SK-N-SH (cell line): Measurements from ENCODE around the gene GRIA1.

Experiments used
- CTCF ChIP-seq: fragments of 200-600 bp; sonication (generic); IDR thresholded peaks from 2 replicates; pipeline ENCODE4 v1.6.1; 2017; ENCODE audit warnings: antibody characterized with exemption, mild to moderate bottlenecking, moderate library complexity
- EP300 ChIP-seq, 2 experiments: IDR thresholded peaks; 2 replicates each; pipeline versions ENCODE4 v1.4.0 to v1.6.1; 2012; ENCODE audit warnings: borderline replicate concordance in 1 of 2, low read depth in 1 of 2, low read length in 1 of 2
- JUND ChIP-seq: IDR thresholded peaks from 2 replicates; pipeline ENCODE4 v1.4.0; 2012
- MAX ChIP-seq: IDR thresholded peaks from 2 replicates; pipeline ENCODE4 v1.4.0; 2012; ENCODE audit warnings: low read depth
- POLR2AphosphoS5 ChIP-seq: IDR thresholded peaks from 2 replicates; pipeline ENCODE4 v1.6.1; 2012; ENCODE audit warnings: low read depth, low read length
- SMC3 ChIP-seq: IDR thresholded peaks from 2 replicates; pipeline ENCODE4 v1.6.1; 2012; ENCODE audit warnings: low read depth, low read length, improper control_type of control experiment
- TEAD4 ChIP-seq: IDR thresholded peaks from 2 replicates; pipeline ENCODE4 v1.4.0; 2012; ENCODE audit warnings: mild to moderate bottlenecking, borderline replicate concordance; ENCODE audit not compliant: insufficient read depth

- TF ChIP-seq TEAD4 (no peak), EP300 (IDR thresholded peaks at IDR 0.05; ENCODE audit: borderline replicate concordance in 1 of 2, low read depth in 1 of 2, low read length in 1 of 2) (no peak), CTCF (no peak), POLR2AphosphoS5 (no peak), MAX (no peak), SMC3 (no peak), JUND (no peak)
These were observed 75.4 kb downstream of the GRIA1 start for GRCh38 chr5:153565822-153566221.
